IPS DF 19.7 (cell line): ENCODE measurements around the gene ATXN7.

Source experiments
- DNase-seq: peaks from one replicate; pipeline ENCODE4 v3.0.0-alpha.2; 2013; ENCODE audit warnings: low read depth, low spot score

ATXN7 gene

GRCh38 chr3:63933459-63933858 lies 69.8 kb downstream of the ATXN7 start:
- no peak for DNase-seq

GRCh38 chr3:63934041-63934866 lies 70.6 kb downstream of the ATXN7 start:
- DNase-seq, result no peak

GRCh38 chr3:63936925-63937324 lies 73.3 kb downstream of the ATXN7 start:
- no peak for DNase-seq

- DNase-seq, result no peak
Observed at GRCh38 chr3:63937661-63938651, 74.3 kb downstream of the ATXN7 start.

GRCh38 chr3:63940389-63940757 lies 76.7 kb downstream of the ATXN7 start:
- no peak for DNase-seq

- DNase-seq, result no peak
Observed at GRCh38 chr3:63942528-63942927, 78.9 kb downstream of the ATXN7 start.

- no peak for DNase-seq
Observed at GRCh38 chr3:63943678-63944077, 80.0 kb downstream of the ATXN7 start.

- no peak for DNase-seq
Observed at GRCh38 chr3:63945558-63946096, 82.0 kb downstream of the ATXN7 start.

- no peak for DNase-seq
Observed at GRCh38 chr3:63946753-63947152, 83.1 kb downstream of the ATXN7 start.

GRCh38 chr3:63947594-63947993 lies 83.9 kb downstream of the ATXN7 start:
- no peak for DNase-seq

- no peak for DNase-seq
Observed at GRCh38 chr3:63949005-63949404, 85.3 kb downstream of the ATXN7 start.

GRCh38 chr3:63950698-63951097 lies 87.0 kb downstream of the ATXN7 start:
- DNase-seq, result no peak

- DNase-seq, result no peak
Observed at GRCh38 chr3:63951492-63952247, 88.0 kb downstream of the ATXN7 start.

GRCh38 chr3:63952248-63952594 lies 88.6 kb downstream of the ATXN7 start:
- no peak for DNase-seq

- DNase-seq, result no peak
Observed at GRCh38 chr3:63954182-63954581, 90.5 kb downstream of the ATXN7 start.

GRCh38 chr3:63955036-63955650 lies 91.5 kb downstream of the ATXN7 start:
- no peak for DNase-seq

- DNase-seq, result no peak
Observed at GRCh38 chr3:63955830-63956545, 92.3 kb downstream of the ATXN7 start.

GRCh38 chr3:63959146-63959545 lies 95.5 kb downstream of the ATXN7 start:
- DNase-seq, result no peak

GRCh38 chr3:63960048-63960711 lies 96.5 kb downstream of the ATXN7 start:
- no peak for DNase-seq

- no peak for DNase-seq
Observed at GRCh38 chr3:63961891-63962290, 98.2 kb downstream of the ATXN7 start.
